K562 (cell line): ENCODE data around the gene EVA1A. TPM values are rescaled to one million over a fixed set of nuclear protein-coding genes. Genes with fewer than 3 reads are reported as not detected.

Experiments
- ATAC-seq: fragments of 200-7000 bp; cut with Tn5 transposase; 3 replicates; pipeline ENCODE4 v1.9.1; 2020; ENCODE audit warnings: moderate library complexity
- BruUV-seq: library from RNA; stranded (reverse); fragments of 400-500 nt; replicated peaks from 2 replicates; lab custom pipeline; 2021; lab: Mats Ljungman, UMichigan
- CTCF ChIA-PET: fragments of 300-600 bp; formaldehyde crosslinking; extraction: SDS; loops from one replicate; lab custom pipeline; 2021; ENCODE audit warnings: low intra/inter-chr PET ratio; lab: Yijun Ruan, JAX
- POLR2A ChIA-PET: fragments of 300-600, 350-650 bp; sonication (Branson Sonifier 250); formaldehyde crosslinking; extraction: SDS; loops from one replicate; lab custom pipeline; 2021; ENCODE audit warnings: antibody characterized with exemption, inconsistent platforms; lab: Yijun Ruan, JAX
- DNase-seq, 4 experiments: peaks; one replicate each; pipeline versions ENCODE4 v3.0.0 to v3.0.0-alpha.2; 2011 to 2018; ENCODE audit warnings: low spot score in 3 of 4, mixed read lengths in 3 of 4; ENCODE audit errors: extremely low read depth in 1 of 4
- FAIRE-seq: peaks from 2 replicates; lab custom pipeline; 2011; peaks lifted over from hg19 to GRCh38; lab: Jason Lieb, UNC
- H2AFZ ChIP-seq: 2 replicates; pipeline ENCODE4 v1.6.0; 2011; ENCODE audit warnings: low read depth, low read length, control low read depth, inconsistent platforms
- H3K27ac ChIP-seq: fragments of 200-600 bp; 3 replicates; pipeline ENCODE4 v1.8.0; 2011; ENCODE audit warnings: low read depth, mild to moderate bottlenecking, control low read depth, inconsistent platforms, low read length, moderate library complexity, mixed read lengths; ENCODE audit errors: extremely low read depth
- H3K27me3 ChIP-seq, 2 experiments: fragments of 300-600 bp in 1 of 2; 2 replicates in 1 of 2; 3 replicates in 1 of 2; pipeline versions ENCODE4 v1.6.0 to v1.8.0; 2011; ENCODE audit warnings: inconsistent platforms in 2 of 2, low read length in 2 of 2, mild to moderate bottlenecking in 1 of 2, mixed read lengths in 1 of 2, moderate library complexity in 1 of 2; ENCODE audit not compliant: control insufficient read depth in 2 of 2, insufficient read depth in 2 of 2
- H3K36me3 ChIP-seq: fragments of 300-600 bp; 3 replicates; pipeline ENCODE4 v1.8.0; 2011; ENCODE audit warnings: mild to moderate bottlenecking, low read length, inconsistent platforms; ENCODE audit not compliant: control insufficient read depth, insufficient read depth
- H3K4me1 ChIP-seq, 2 experiments: fragments of 200-600 bp in 1 of 2; replicated peaks in 1 of 2; 2 replicates in 1 of 2; 3 replicates in 1 of 2; pipeline versions ENCODE4 v1.5.1 to v1.8.0; 2011; ENCODE audit warnings: inconsistent platforms in 2 of 2, low read length in 2 of 2, mild to moderate bottlenecking in 1 of 2, mixed read lengths in 1 of 2, moderate library complexity in 1 of 2; ENCODE audit not compliant: control insufficient read depth in 2 of 2, insufficient read depth in 2 of 2
- H3K4me2 ChIP-seq: 2 replicates; pipeline ENCODE4 v1.6.1; 2011; ENCODE audit warnings: low read length, control low read depth, inconsistent platforms, mixed read lengths; ENCODE audit not compliant: insufficient read depth
- H3K4me3 ChIP-seq: fragments of 200-600 bp; sonication (generic), shearing (Covaris generic); 2 replicates; pipeline ENCODE4 v1.5.1; 2016; ENCODE audit warnings: control low read depth, inconsistent platforms
- H3K79me2 ChIP-seq: fragments of 200-600 bp; 3 replicates; pipeline ENCODE4 v1.8.0; 2011; ENCODE audit warnings: low read length, inconsistent platforms; ENCODE audit not compliant: control insufficient read depth, insufficient read depth
- H3K9ac ChIP-seq, 2 experiments: 2 replicates each; pipeline versions ENCODE4 v1.6.0 to v1.6.1; 2011; ENCODE audit warnings: low read depth in 2 of 2, low read length in 2 of 2, control low read depth in 1 of 2, inconsistent platforms in 1 of 2, mild to moderate bottlenecking in 1 of 2, mixed read lengths in 1 of 2; ENCODE audit not compliant: insufficient read depth in 1 of 2
- H3K9me1 ChIP-seq: one replicate; pipeline ENCODE4 v1.6.0; 2011; ENCODE audit warnings: inconsistent platforms, mild to moderate bottlenecking, low read length, moderate library complexity; ENCODE audit not compliant: control insufficient read depth, insufficient read depth
- H3K9me3 ChIP-seq: replicated peaks from 2 replicates; pipeline ENCODE4 v1.5.1; 2011; ENCODE audit warnings: low read depth, low read length, inconsistent platforms; ENCODE audit not compliant: control insufficient read depth, insufficient read depth
- H4K20me1 ChIP-seq: replicated peaks from 2 replicates; pipeline ENCODE4 v1.6.1; 2011; ENCODE audit warnings: low read length, inconsistent platforms, mixed read lengths; ENCODE audit not compliant: control insufficient read depth, insufficient read depth
- BRF1 ChIP-seq: IDR thresholded peaks from 3 replicates; pipeline ENCODE4 v1.6.1; 2011; ENCODE audit warnings: borderline replicate concordance, mild to moderate bottlenecking; ENCODE audit not compliant: insufficient read length; ENCODE audit errors: extremely low read depth
- CBFA2T3 ChIP-seq: fragments of 450-650 bp; IDR thresholded peaks from 2 replicates; pipeline ENCODE4 v1.6.1; 2017
- LEF1 ChIP-seq: fragments of 450-650 bp; IDR thresholded peaks from 2 replicates; pipeline ENCODE4 v1.6.1; 2016; ENCODE audit warnings: mild to moderate bottlenecking
- POLR2H ChIP-seq: IDR thresholded peaks from 2 replicates; pipeline ENCODE4 v1.6.1; 2016; ENCODE audit warnings: missing genetic modification characterization, low read depth, mild to moderate bottlenecking, control low read depth, missing compliant biosample characterization, moderate library complexity
- RBM14 ChIP-seq: fragments of 200-400 bp; formaldehyde crosslinking; IDR thresholded peaks from 2 replicates; pipeline ENCODE4 v1.6.1; 2018; ENCODE audit warnings: low read depth, mild to moderate bottlenecking, low read length, moderate library complexity, borderline replicate concordance; ENCODE audit not compliant: insufficient read depth
- ZC3H11A ChIP-seq: IDR thresholded peaks from 2 replicates; pipeline ENCODE4 v1.6.1; 2012; ENCODE audit warnings: low read depth, low read length, improper control_type of control experiment
- WGBS: fragments of 100-300 bp; shearing (Covaris generic); methylation state at CpG from one replicate; pipeline ENCODE4 v1.1.6; 2016; ENCODE audit warnings: low coverage, mixed read lengths; ENCODE audit not compliant: insufficient coverage; ENCODE audit errors: missing lambda C conversion rate; 5-methylcytosine and 5-hydroxymethylcytosine counted together
- in situ Hi-C: fragments of 300-500 bp; cut with MboI; formaldehyde crosslinking; loops from 4 replicates; pipeline ENCODE4 v1.15.0; 2018; ENCODE audit warnings: inconsistent platforms, mixed read lengths
- intact Hi-C: fragments of 100-400 bp; cut with micrococcal nuclease; formaldehyde crosslinking; loops from 2 replicates; pipeline ENCODE4 v1.14.2; 2022
- polyA plus RNA-seq, 8 experiments: library from polyadenylated mRNA; depleted of rRNA in 4 of 8; stranded (reverse) in 5 of 8; unstranded in 3 of 8; fragments of >200 nt; fragmentation: Nextera tagmentation in 2 of 8; fragmentation: Illumina TruSeq in 1 of 8; extraction: Ambion mirVana in 2 of 8; extraction: Trizol in 1 of 8; gene quantifications; 2 replicates each; pipeline versions ENCODE4 v1.2.1 to v1.2.3, GENCODE V29; 2011 to 2014; ENCODE audit warnings: inconsistent platforms in 1 of 8, missing spikeins in 1 of 8
- total RNA-seq, 7 experiments: library from RNA; depleted of rRNA in 6 of 7; stranded (reverse); fragments of >200 nt in 6 of 7; fragmentation: Illumina TruSeq in 2 of 7; extraction: Trizol in 2 of 7; gene quantifications; 2 replicates each; pipeline versions ENCODE4 v1.2.1 to v1.2.3, GENCODE V29; 2011 to 2021; ENCODE audit warnings: low replicate concordance in 1 of 7
- TF ChIP-seq, protein P1 (sequence below): fragments of 450-650 bp; IDR thresholded peaks from one replicate; pipeline ENCODE4 v1.6.1; 2018; ENCODE audit warnings: mild to moderate bottlenecking, moderate library complexity; ENCODE audit not compliant: partially characterized antibody
- TF ChIP-seq, protein P2 (sequence below), 2 experiments: fragments of 450-650 bp; IDR thresholded peaks; 2 replicates each; pipeline ENCODE4 v1.6.1; 2016; ENCODE audit warnings: mild to moderate bottlenecking in 2 of 2, borderline replicate concordance in 1 of 2, low read depth in 1 of 2, moderate library complexity in 1 of 2

EVA1A gene
- total and polyA plus RNA-seq, 9 of the 15 experiments (the other 6 are each of a cell fraction or from before 2014, with no cell fraction given) = not detected

DNA sequence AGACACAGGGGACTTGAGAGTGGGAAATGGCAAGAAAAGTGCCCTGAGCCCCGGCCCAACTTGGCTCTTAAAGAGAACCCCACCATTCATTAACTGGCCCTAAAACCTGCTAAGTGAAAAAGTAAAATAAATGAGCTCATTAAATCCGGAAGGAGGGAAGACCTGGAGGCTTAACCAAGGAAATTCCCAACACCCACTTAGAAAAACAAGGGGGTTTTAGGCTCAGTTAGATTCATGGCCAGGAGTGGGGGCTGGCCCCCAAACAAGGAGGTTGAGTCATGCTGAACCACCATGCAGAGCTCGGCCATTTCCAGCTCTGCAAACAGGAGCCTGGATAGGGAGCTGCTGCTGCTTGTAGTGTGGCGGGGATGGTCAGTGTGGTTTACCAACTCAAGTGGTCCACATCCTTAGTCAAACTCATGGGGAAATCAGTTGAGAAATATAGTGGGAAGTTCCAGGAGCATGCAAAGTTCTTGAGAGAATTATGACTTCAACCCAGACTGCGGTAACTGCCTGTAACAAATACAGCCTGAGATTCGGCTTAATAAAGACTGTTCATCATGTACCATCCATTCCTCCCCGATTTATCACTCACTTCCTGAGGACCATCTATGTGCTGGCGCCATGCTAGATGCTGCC is 46.1 kb upstream of the EVA1A start (continued):
- TF ChIP-seq, protein P1, sequence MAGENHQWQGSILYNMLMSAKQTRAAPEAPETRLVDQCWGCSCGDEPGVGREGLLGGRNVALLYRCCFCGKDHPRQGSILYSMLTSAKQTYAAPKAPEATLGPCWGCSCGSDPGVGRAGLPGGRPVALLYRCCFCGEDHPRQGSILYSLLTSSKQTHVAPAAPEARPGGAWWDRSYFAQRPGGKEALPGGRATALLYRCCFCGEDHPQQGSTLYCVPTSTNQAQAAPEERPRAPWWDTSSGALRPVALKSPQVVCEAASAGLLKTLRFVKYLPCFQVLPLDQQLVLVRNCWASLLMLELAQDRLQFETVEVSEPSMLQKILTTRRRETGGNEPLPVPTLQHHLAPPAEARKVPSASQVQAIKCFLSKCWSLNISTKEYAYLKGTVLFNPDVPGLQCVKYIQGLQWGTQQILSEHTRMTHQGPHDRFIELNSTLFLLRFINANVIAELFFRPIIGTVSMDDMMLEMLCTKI = no peak
- no peak for TF ChIP-seq ZC3H11A
- no peak for TF ChIP-seq LEF1

DNA sequence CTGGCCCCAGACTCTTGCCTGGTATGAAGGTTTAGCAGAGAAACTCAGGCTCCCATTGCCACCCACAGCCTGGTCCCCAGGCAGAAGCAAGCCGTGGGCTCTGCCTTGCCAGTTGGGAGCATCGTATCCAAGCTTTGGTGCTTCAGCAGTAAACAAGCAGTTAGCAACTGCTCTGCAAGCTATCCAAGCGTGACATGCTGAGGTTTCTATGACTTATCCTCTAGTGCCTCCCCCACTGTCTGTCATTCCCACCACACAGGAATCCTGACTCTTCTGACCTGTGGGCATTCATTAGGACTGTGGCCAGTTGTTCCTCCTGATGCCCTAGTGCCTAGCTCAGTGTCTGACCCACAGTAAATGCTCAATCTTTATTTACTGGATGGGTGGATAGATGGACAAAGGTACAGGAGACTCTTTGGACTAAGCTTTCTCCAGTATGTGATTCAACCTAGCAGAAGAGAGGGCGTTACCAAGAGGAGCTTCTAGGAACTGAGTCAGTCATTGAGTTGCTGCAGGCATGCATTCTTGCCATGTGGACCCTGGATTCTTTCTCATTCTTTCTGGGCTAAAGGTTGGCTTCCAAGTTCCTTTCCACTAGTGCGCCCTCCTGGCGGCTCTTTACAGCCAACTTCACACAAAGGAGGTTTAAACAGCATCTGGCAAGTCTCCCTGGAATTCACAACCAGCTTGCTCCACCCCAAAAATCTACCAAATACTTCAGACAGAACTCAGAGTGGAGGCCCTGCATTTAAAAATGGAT is 45.2 kb upstream of the EVA1A start:
- Histone ChIP-seq H3K4me2 (no peak overlapping the region), H3K27me3 (peaks cover 0 to 21% of the 10 kb centered on the region in 2 experiments; a peak in 2 of 5 replicates), H3K9me3 (no peaks in the 10 kb centered on the region), H3K36me3 (no peaks in the 10 kb centered on the region), H2AFZ (no peak overlapping the region), H3K27ac (no peak overlapping the region), H3K9me1 (no peaks in the 10 kb centered on the region), H3K4me3 (no peak overlapping the region), H3K79me2 (no peaks in the 10 kb centered on the region), H4K20me1 (no peaks in the 10 kb centered on the region; the same call in none of the 2 replicates), H3K4me1 (peaks cover 0 to 3% of the 10 kb centered on the region in 2 experiments; a peak in 2 of 5 replicates), H3K9ac (no peak overlapping the region)
- 0% methylated on average over 6 of the region's 6 CpGs for WGBS
- no TSS peak for BruUV-seq
- in situ Hi-C loops = loop anchor here (10.0 to 25.0 kb wide), 3 partner anchors 141 to 894 kb away; no protein-coding TSS in a partner anchor
- no peak for DNase-seq
- ATAC-seq = no peak
- FAIRE-seq = no peak
- intact Hi-C loops = loop anchor here (5.0 to 10.0 kb wide), 3 partner anchors 291 to 689 kb away; no protein-coding TSS in a partner anchor
- CTCF ChIA-PET = no interaction called here
- POLR2A ChIA-PET = interaction anchor here (0.6 kb wide), 1 partner anchor 560 kb away, joined by 3 read pairs; no protein-coding TSS in a partner anchor
- TF ChIP-seq CBFA2T3 = no peak
- TF ChIP-seq POLR2H (tag) = no peak
- TF ChIP-seq, protein P2, sequence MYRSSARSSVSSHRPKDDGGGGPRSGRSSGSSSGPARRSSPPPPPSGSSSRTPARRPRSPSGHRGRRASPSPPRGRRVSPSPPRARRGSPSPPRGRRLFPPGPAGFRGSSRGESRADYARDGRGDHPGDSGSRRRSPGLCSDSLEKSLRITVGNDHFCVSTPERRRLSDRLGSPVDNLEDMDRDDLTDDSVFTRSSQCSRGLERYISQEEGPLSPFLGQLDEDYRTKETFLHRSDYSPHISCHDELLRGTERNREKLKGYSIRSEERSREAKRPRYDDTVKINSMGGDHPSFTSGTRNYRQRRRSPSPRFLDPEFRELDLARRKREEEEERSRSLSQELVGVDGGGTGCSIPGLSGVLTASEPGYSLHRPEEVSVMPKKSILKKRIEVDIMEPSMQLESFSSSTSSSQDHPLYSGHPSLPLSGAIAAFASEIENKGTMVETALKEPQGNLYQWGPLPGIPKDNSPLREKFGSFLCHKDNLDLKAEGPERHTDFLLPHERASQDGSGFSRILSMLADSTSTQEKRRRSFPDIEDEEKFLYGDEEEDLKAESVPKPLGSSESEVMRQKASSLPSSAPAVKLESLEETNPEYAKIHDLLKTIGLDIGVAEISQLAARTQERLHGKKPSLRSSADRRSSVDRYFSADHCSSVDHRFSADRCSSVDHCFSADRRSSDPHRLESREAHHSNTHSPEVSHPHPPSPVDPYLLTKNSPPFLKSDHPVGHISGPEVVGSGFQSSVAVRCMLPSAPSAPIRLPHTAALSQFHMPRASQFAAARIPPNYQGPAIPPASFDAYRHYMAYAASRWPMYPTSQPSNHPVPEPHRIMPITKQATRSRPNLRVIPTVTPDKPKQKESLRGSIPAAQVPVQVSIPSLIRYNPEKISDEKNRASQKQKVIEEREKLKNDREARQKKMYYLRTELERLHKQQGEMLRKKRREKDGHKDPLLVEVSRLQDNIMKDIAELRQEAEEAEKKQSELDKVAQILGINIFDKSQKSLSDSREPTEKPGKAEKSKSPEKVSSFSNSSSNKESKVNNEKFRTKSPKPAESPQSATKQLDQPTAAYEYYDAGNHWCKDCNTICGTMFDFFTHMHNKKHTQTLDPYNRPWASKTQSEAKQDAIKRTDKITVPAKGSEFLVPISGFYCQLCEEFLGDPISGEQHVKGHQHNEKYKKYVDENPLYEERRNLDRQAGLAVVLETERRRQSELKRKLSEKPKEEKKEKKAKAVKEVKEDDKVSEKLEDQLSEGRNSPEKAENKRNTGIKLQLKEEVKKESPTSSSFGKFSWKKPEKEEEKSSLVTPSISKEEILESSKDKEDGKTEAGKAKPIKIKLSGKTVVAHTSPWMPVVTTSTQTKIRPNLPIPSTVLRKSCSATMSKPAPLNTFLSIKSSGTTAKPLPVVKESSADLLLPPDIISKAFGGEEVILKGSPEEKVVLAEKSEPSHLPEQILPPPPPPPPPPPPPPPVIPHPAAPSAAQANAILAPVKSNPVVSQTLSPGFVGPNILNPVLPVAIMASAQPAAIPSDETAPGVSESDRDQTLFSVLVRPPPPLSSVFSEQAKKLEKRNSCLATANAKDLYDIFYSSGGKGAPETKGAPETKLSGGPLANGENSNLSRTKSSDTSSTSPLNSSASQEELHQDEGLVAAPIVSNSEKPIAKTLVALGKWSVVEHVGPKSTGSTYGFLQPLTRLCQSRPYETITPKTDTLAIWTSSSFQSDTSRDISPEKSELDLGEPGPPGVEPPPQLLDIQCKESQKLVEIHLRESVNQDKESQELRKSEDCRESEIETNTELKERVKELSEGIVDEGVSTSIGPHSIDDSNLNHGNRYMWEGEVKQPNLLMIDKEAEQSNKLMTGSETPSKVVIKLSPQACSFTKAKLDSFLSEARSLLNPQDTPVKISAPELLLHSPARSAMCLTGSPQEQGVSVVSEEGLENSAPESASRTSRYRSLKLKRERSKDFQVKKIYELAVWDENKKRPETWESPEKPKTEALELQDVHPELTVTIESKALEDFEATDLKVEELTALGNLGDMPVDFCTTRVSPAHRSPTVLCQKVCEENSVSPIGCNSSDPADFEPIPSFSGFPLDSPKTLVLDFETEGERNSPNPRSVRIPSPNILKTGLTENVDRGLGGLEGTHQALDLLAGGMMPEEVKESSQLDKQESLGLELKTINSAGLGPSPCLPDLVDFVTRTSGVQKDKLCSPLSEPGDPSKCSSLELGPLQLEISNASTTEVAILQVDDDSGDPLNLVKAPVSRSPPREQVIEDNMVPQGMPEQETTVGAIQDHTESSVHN (IDR thresholded peaks at IDR 0.05; ENCODE audit: borderline replicate concordance in 1 of 2, low read depth in 1 of 2) = no peak
- TF ChIP-seq BRF1 = no peak
- no peak for TF ChIP-seq RBM14
